Bronchial epithelial cell (primary cell): ENCODE measurements around the gene DRP2. TPM values are rescaled to one million over a fixed set of nuclear protein-coding genes. Genes with fewer than 3 reads are reported as not detected.

Experiments used
- DNase-seq: peaks from one replicate; pipeline ENCODE4 v3.0.0-alpha.2; 2010; ENCODE audit warnings: low read depth
- FAIRE-seq: peaks from 2 replicates; lab custom pipeline; 2011; peaks lifted over from hg19 to GRCh38; lab: Jason Lieb, UNC
- H3K27me3 ChIP-seq: 2 replicates; pipeline ENCODE4 v1.5.1; 2011; ENCODE audit warnings: low read length; ENCODE audit not compliant: control insufficient read depth, insufficient read depth
- H3K36me3 ChIP-seq: 2 replicates; pipeline ENCODE4 v1.5.1; 2011; ENCODE audit warnings: low read length; ENCODE audit not compliant: control insufficient read depth, insufficient read depth
- H3K4me3 ChIP-seq: 2 replicates; pipeline ENCODE4 v1.5.1; 2011; ENCODE audit warnings: mild to moderate bottlenecking, low read depth, low read length, control low read depth
- CTCF ChIP-seq: IDR thresholded peaks from 2 replicates; pipeline ENCODE4 v1.5.1; 2011; ENCODE audit warnings: mild to moderate bottlenecking, moderate library complexity, low read length, control low read depth, inconsistent platforms; ENCODE audit not compliant: insufficient read depth, severe bottlenecking
- total RNA-seq: library from RNA; depleted of rRNA; stranded (reverse); fragments of >200 nt; gene quantifications from 2 replicates; pipeline ENCODE4 v1.2.1, GENCODE V29; 2014

Gene DRP2
- total RNA-seq, 1 donor from 2014 or later: not detected

- no peak for DNase-seq
- Histone ChIP-seq H3K27me3 (no peaks in the 10 kb centered on the region), H3K36me3 (no peaks in the 10 kb centered on the region), H3K4me3 (no peak overlapping the region)
- no peak for TF ChIP-seq CTCF
- no peak for FAIRE-seq
Observed at GRCh38 chrX:101210630-101211029, 9.0 kb upstream of the DRP2 start.

- DNase-seq (no peak), FAIRE-seq (no peak)
- no peaks in the 10 kb centered on the region for H3K27me3 ChIP-seq
- H3K4me3 ChIP-seq: no peak overlapping the region
- TF ChIP-seq CTCF: no peak
- no peaks in the 10 kb centered on the region for H3K36me3 ChIP-seq
Observed at GRCh38 chrX:101217689-101218088, 1.9 kb upstream of the DRP2 start.

GRCh38 chrX:101219864-101220346 is 319 bp downstream of the DRP2 start:
- FAIRE-seq: no peak
- DNase-seq: no peak
- Histone ChIP-seq H3K4me3 (no peak overlapping the region), H3K27me3 (no peaks in the 10 kb centered on the region), H3K36me3 (no peaks in the 10 kb centered on the region)
- TF ChIP-seq CTCF: no peak

GRCh38 chrX:101220662-101221260 is 1.2 kb downstream of the DRP2 start:
- Histone ChIP-seq H3K27me3 (no peaks in the 10 kb centered on the region), H3K4me3 (no peak overlapping the region), H3K36me3 (no peaks in the 10 kb centered on the region)
- TF ChIP-seq CTCF: no peak
- DNase-seq: no peak
- FAIRE-seq: no peak

- TF ChIP-seq CTCF: no peak
- Histone ChIP-seq H3K4me3 (no peak overlapping the region), H3K36me3 (no peaks in the 10 kb centered on the region), H3K27me3 (no peaks in the 10 kb centered on the region)
- FAIRE-seq (no peak), DNase-seq (no peak)
Observed at GRCh38 chrX:101223226-101223625, 3.6 kb downstream of the DRP2 start.

- no peak for FAIRE-seq
- DNase-seq: peak; percentile 47
Observed at GRCh38 chrX:101229170-101229569, 9.6 kb downstream of the DRP2 start.

More at GRCh38 chrX:101229170-101229569, 9.6 kb downstream of the DRP2 start:
- no peak overlapping the region for H3K4me3 ChIP-seq
- H3K27me3 ChIP-seq: no peaks in the 10 kb centered on the region
- no peaks in the 10 kb centered on the region for H3K36me3 ChIP-seq
- no peak for TF ChIP-seq CTCF
